IPS-18c (cell line): ENCODE measurements around the gene METTL23.
"Not testable (repeated sequence)": the region's sequence is repeated elsewhere in the genome, so short reads cannot be mapped to it uniquely, and the experiment has no call there.

Experiments
- H3K4me3 ChIP-seq: 2 replicates; pipeline ENCODE4 v1.7.0; 2013; ENCODE audit warnings: low read depth, mild to moderate bottlenecking, low read length, moderate library complexity; ENCODE audit not compliant: insufficient read depth
- H3K9me3 ChIP-seq: one replicate; pipeline ENCODE4 v1.6.1; 2013; ENCODE audit warnings: mild to moderate bottlenecking, low read length, moderate library complexity; ENCODE audit not compliant: control insufficient read depth, insufficient read depth

METTL23 gene

DNA sequence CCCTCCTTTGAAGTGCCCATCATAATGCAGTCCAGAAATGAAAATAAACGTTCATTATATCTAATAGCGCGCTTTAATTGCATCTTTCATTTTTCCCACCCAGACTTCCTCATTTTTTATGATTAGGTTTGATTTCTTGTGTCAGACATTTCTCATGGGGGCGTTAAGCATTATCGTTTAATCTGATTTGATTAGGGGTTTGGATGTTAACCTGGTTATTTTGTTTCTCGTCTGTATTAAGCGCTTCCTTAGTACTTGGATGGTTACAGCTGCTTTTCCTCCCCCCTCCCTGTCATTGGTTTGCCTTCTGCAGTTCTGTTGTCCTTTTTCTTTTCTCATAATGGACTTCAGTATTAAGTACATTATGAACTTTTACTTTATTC is 11.8 kb downstream of the METTL23 start:
- Histone ChIP-seq H3K4me3 (peak overlapping the region; percentile 68), H3K9me3 (no peaks in the 10 kb centered on the region)

GRCh38 chr17:76739568-76740115 is 13.0 kb downstream of the METTL23 start:
- H3K4me3 ChIP-seq, H3K9me3 ChIP-seq: not testable (repeated sequence)

DNA sequence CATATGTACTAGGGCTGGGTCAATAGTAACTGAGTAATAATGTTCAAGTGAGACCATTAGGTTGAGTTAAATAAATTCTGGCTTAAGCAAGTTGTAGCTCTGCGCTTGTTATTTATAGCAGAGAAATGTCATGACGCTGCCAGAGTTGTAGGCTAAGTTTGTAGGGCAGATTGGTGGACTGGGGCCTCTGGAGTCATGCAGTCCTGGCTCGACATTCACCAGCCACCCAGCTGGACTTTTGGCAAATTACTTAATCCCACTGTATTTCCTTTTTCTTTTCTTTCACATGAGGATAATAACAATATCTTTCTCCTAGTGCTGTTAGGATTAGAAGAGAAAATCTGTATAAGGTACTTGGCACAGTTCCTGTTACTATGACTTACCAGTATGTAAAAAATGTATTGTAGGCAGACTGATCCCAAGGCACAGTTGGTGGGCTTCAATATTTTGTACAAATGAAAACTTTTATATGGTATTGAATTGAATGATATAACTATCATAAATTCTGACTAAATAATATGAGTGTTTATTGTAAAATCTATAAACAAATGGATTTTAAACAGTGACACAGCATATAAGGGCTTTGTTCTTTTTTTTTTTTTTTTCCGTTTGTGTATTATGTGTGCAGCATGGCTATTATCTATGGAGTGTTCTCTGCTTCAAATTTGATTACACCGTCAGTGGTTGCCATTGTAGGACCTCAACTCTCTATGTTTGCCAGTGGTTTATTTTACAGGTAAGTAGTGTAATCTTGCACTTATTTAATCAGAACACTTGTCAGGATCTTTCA is 13.9 kb downstream of the METTL23 start:
- Histone ChIP-seq H3K4me3 (no peak overlapping the region), H3K9me3 (no peaks in the 10 kb centered on the region)

DNA sequence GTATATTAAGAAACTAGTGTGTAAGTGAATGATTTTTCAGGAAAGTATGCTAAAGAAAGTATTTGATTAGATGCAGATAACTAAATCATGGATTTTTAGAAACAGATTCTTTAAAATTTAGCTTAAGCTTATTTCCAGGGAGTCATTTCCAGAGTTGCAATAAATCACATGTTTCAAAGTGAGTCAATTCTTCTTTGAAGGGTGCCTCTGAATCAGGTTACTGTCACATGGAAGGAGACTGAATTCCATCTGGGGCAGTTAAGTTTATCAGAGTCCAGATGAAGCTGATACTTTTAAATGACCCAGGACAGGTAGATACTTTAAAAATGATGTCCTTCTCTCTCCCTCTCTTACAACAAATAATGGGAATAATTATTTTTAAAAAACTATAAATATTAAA is 16.3 kb downstream of the METTL23 start:
- no peak overlapping the region for H3K4me3 ChIP-seq
- H3K9me3 ChIP-seq: no peaks in the 10 kb centered on the region

GRCh38 chr17:76744747-76745146 is 18.1 kb downstream of the METTL23 start:
- H3K4me3 ChIP-seq: no peak overlapping the region
- no peaks in the 10 kb centered on the region for H3K9me3 ChIP-seq

GRCh38 chr17:76745785-76746184 is 19.1 kb downstream of the METTL23 start:
- H3K9me3 ChIP-seq, H3K4me3 ChIP-seq: not testable (repeated sequence)

DNA sequence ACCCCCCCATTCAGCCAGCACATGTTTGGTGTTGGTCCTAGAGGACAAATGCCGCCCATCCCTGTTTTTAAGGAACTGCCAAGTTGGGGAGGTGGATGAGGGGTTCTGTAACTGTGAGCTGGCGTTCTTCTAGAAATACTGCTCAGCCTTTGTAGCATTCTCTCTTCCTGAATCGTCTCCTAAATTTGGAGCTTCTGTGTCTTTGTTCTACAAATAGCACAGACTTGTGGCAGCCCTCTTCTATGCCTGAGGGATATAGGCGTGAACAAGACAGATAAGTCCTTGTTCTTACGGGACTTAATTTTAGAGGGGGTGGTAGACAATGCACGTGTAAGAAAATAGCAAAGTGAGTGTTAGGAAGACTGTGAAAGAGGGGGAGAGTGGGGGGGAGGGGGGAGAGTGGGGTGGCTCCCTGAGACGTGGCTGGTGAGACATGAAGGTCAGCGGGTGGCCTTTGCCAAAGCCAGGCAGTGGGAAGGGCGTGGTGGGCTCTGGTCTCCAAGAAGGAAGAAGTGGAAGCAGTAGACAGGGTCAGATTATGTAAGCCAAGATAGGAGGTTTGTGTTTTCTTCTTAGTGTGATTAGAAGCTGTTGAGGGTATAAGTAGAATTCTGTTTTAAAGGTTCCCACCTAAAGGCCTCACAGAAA is 21.2 kb downstream of the METTL23 start:
- no peaks in the 10 kb centered on the region for H3K9me3 ChIP-seq
- H3K4me3 ChIP-seq: no peak overlapping the region

DNA sequence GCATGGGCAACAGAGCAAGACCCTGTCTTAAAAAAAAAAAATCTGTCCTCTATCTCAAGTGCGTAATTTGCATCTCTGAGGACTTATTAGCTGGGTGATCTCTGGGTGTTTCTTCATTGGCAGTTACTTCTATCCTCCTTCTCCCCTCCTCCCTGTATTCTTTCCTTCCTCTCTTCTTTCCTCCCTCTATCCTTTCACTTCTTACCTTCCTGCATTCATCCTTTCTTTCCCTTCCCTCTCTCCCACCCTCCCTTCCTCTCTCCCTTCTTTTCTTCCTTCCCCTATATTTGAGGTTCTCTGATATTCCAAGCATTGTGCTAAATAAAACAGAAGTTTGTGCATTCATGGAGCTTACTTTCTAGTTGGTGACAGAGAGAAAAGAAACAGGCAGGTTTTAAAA is 22.0 kb downstream of the METTL23 start:
- no peaks in the 10 kb centered on the region for H3K9me3 ChIP-seq

DNA sequence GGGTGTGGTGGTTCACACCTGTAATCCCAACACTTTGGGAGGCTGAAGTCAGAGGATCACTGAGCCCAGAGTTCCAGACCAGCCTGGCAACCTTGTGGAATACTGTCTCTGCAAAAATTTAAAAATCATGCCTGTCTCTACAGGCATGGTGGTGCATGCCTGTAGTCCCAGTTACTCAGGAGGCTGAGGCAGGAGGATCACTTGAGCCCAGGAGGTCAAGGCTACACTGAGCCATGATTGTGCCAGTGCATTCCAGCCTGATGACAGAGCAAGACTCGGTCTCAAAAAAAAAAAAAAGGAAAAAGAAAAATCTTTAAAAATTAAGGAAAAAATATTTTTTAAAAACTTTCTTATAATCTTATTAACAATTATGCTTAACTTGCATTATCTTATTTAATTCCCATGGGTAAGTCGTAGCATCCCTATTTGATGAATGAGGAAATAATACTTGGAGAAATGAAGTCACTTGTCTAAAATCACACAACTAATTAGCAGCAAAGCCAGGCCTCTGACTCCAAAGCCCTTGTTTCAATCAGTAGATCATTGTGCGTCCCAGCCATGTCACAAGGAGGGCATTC is 24.9 kb downstream of the METTL23 start:
- Histone ChIP-seq H3K9me3 (no peaks in the 10 kb centered on the region), H3K4me3 (no peak overlapping the region)

More for the DNA sequence above, 22.0 kb downstream of the METTL23 start:
- no peak overlapping the region for H3K4me3 ChIP-seq

DNA sequence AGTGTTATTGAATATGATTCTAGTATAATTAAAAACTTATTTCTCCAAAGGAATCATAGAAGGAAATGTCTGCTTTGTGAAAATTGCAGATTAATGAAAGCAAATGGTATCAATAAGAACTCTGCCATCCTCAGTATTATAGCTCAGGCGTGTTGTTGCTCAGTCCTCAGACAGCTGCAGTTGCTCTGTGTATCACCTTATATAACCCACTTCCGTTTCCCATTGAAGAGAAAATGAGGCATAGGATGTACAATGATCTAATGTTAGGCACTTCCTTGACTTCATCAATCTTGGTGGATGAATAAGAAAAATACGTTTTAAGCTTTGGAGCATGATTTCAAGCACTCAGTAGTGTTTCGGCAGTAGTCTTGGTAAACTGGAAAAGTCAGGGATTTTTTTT is 25.4 kb downstream of the METTL23 start:
- Histone ChIP-seq H3K4me3 (no peak overlapping the region), H3K9me3 (no peaks in the 10 kb centered on the region)

DNA sequence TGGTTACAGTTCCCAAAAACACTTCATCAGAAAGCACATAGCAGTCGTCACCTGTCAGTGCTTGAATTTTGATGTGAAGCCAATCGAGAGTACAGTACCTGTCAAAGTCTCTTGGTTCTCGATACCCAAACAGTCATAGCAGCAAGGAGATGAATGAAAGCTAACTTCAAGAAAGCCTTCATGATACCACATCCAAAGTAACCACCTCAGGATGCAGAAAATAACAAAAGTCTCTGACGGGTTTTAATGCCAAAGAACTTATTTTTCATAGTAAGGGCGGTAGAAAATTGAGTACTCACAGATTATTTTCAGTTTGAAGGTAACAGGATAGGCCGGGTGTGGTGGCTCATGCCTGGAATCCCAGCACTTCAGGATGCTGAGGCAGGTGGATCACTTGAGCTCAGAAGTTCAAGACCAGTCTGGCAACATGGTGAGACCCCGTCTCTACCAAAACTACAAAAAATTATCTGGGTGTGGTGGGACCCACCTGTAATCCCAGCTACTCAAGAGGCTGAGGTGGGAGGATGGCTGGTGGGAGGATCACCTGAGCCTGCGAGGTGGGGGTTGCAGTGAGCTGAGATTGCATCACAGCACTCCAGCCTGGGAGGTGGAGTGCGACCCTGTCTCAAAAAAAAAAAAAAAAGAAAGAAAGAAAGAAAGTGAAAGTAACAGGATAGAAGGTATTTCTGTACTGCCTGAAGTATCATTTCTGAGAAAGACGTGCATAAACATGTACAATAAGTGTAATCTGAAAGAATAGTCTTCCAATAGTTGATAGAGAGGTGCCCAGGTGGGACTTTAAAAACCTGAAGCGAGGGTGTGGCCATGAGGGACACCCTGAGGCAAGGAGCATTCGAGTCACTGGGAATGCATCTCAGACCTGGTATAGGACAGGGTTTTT is 26.7 kb downstream of the METTL23 start:
- Histone ChIP-seq H3K4me3 (no peak overlapping the region), H3K9me3 (no peaks in the 10 kb centered on the region)

- Histone ChIP-seq H3K9me3 (no peaks in the 10 kb centered on the region), H3K4me3 (no peak overlapping the region)
Measured at GRCh38 chr17:76755285-76755684, 28.6 kb downstream of the METTL23 start.

DNA sequence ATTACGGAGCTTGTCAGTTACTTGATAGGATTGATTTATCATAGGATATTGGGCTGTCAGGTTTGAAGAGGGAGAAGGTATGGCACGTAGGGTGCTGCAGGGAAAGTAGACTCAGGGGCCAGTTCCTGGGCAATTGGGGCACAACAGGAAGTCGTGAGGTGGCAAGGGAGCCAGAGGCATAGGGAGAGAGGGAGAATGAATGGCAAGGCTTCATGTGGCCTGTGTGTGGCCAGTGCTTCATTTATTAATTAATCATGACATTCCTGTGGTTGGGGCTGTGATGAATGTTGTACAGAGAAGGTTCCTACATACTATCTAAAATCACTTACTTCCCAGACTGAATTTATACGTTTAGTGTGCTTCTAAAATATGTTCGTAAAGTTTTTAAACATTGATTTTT is 30.6 kb downstream of the METTL23 start:
- Histone ChIP-seq H3K4me3 (no peak overlapping the region), H3K9me3 (no peaks in the 10 kb centered on the region)

DNA sequence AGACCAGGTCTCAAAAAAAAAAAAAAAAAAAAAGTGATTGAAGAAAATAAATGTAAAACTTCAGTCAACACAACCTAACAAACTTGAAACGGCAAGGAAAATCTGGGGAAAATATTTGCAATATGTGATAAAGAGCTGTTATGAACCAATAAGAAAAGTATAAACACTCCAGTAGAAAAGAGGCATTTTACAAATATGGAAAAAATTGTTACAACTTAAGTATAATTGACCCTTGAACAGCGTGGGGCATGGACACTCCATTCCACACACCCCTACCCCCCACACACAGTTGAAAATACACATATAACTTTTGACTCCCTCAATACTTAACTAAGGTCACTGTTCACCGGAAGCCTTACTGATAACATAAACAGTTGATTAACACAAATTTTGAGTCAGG is 31.9 kb downstream of the METTL23 start:
- no peaks in the 10 kb centered on the region for H3K9me3 ChIP-seq
- no peak overlapping the region for H3K4me3 ChIP-seq

DNA sequence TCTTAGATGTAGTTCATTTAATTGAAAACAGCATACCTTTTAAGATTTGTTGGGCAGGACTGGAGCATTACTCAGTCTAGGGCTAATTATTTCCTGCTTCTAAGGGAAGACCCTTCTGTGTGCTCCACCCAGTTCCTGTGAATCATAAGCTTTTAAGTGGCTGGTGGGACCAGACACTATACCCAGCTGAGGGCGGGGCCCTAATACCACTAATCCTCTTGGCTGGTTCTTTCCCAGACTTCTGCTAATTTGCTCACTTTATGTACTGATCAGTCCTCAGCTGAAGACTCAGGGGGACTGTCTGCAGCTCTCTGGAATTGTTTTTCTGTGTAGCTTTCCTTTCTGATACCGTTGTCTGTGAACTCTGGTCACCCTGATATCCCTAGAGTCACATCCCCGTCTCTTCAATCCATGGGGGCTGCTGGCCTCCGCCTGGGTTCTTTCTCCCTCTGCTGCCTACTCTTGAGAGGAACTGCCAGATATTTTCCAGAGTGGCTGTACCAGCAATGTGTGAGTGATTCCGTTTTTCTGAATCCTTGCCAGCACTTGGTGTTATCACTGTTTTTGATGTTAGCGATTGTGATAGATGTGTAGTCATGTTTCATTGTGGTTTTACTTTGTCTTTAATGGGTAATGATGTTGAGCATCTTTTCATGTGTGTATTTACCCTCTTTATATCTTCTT is 46.3 kb downstream of the METTL23 start:
- Histone ChIP-seq H3K4me3 (no peak overlapping the region), H3K9me3 (no peaks in the 10 kb centered on the region)

GRCh38 chr17:76775021-76775600 is 48.5 kb downstream of the METTL23 start:
- H3K4me3 ChIP-seq: no peak overlapping the region
- no peaks in the 10 kb centered on the region for H3K9me3 ChIP-seq
